H1 (cell line): Measurements from ENCODE around the gene C9. TPM values are rescaled to one million over a fixed set of nuclear protein-coding genes. Genes with fewer than 3 reads are reported as not detected.

Experiments used
- ASH2L ChIP-seq: fragments of 200-600, 300-600 bp; sonication (generic); IDR thresholded peaks from one replicate; pipeline ENCODE4 v1.7.1; 2017; ENCODE audit warnings: low read length
- ATF2 ChIP-seq: IDR thresholded peaks from 2 replicates; pipeline ENCODE4 v1.6.1; 2012; ENCODE audit warnings: low read length, inconsistent platforms
- CREB1 ChIP-seq: IDR thresholded peaks from 2 replicates; pipeline ENCODE4 v1.6.1; 2012; ENCODE audit warnings: inconsistent platforms
- CTBP2 ChIP-seq: IDR thresholded peaks from 2 replicates; pipeline ENCODE4 v1.7.0; 2011; ENCODE audit warnings: borderline replicate concordance, mild to moderate bottlenecking, moderate library complexity, mixed read lengths, low read length; ENCODE audit not compliant: insufficient read depth, insufficient read length
- NANOG ChIP-seq: IDR thresholded peaks from 2 replicates; pipeline ENCODE4 v1.6.1; 2011; ENCODE audit warnings: low read length, low read depth, mild to moderate bottlenecking, inconsistent platforms; ENCODE audit not compliant: insufficient read depth, poor library complexity, severe bottlenecking
- NRF1 ChIP-seq: IDR thresholded peaks from 2 replicates; pipeline ENCODE4 v1.6.1; 2011; ENCODE audit warnings: mild to moderate bottlenecking, low read depth, low read length, improper control_type of control experiment
- POLR2AphosphoS5 ChIP-seq: IDR thresholded peaks from 2 replicates; pipeline ENCODE4 v1.6.1; 2011; ENCODE audit warnings: low read depth, low read length
- SP4 ChIP-seq: IDR thresholded peaks from 2 replicates; pipeline ENCODE4 v1.6.1; 2012; ENCODE audit warnings: low read length, inconsistent platforms
- SUZ12 ChIP-seq: fragments of 200-600 bp; sonication (generic); IDR thresholded peaks from 2 replicates; pipeline ENCODE4 v1.6.1; 2012; ENCODE audit warnings: mild to moderate bottlenecking, inconsistent platforms, low read length, moderate library complexity, mixed read lengths
- TBP ChIP-seq: IDR thresholded peaks from 2 replicates; pipeline ENCODE4 v1.6.1; 2011; ENCODE audit warnings: low read depth, low read length, improper control_type of control experiment
- TEAD4 ChIP-seq: IDR thresholded peaks from 2 replicates; pipeline ENCODE4 v1.6.1; 2012; ENCODE audit warnings: low read depth, low read length, inconsistent platforms, mixed read lengths
- polyA plus RNA-seq, 7 experiments: library from polyadenylated mRNA; depleted of rRNA in 3 of 7; stranded (reverse) in 5 of 7; unstranded in 2 of 7; fragments of >200 nt in 5 of 7; fragments of 200-250 nt in 2 of 7; gene quantifications; 1 replicate in 5 of 7; 2 replicates in 1 of 7; 4 replicates in 1 of 7; pipeline versions ENCODE4 v1.2.1 to v1.2.3, GENCODE V29; 2011 to 2013; ENCODE audit warnings: missing spikeins in 2 of 7, mixed read lengths in 2 of 7
- total RNA-seq: library from RNA; stranded (reverse); fragmentation: NEBNext Ultra II Directional; extraction: Animal tissue kit (Norgen Biotek cat#: 25700); gene quantifications from 2 replicates; pipeline ENCODE4 v1.2.1, GENCODE V29; 2021

C9 gene
- total and polyA plus RNA-seq, 2 of the 8 experiments (the other 6 are each of a cell fraction or from before 2014, with no cell fraction given) = not detected

- TF ChIP-seq ATF2 = no peak
- TF ChIP-seq NANOG = no peak
- no peak for TF ChIP-seq TEAD4
- TF ChIP-seq TBP = no peak
- no peak for TF ChIP-seq SUZ12
- TF ChIP-seq POLR2AphosphoS5 = no peak
- TF ChIP-seq NRF1 = no peak
- TF ChIP-seq CREB1 = no peak
- TF ChIP-seq ASH2L = no peak
- no peak for TF ChIP-seq CTBP2
- no peak for TF ChIP-seq SP4
Measured at GRCh38 chr5:39400713-39401578, 36.7 kb upstream of the C9 start (continued).
